Ishikawa (cell line): Measurements from ENCODE around the gene MTNR1B.

Experiments
- CEBPB ChIP-seq: IDR thresholded peaks from 2 replicates; pipeline ENCODE4 v1.6.1; 2012
- CREB1 ChIP-seq: IDR thresholded peaks from 2 replicates; pipeline ENCODE4 v1.6.1; 2012; ENCODE audit warnings: low read depth
- EGR1 ChIP-seq: IDR thresholded peaks from 2 replicates; pipeline ENCODE4 v1.6.1; 2012
- EP300 ChIP-seq: IDR thresholded peaks from 2 replicates; pipeline ENCODE4 v1.6.1; 2012; ENCODE audit warnings: borderline replicate concordance
- FOXM1 ChIP-seq: IDR thresholded peaks from 2 replicates; pipeline ENCODE4 v1.6.1; 2012; ENCODE audit warnings: low read depth, borderline replicate concordance
- NFIC ChIP-seq: IDR thresholded peaks from 2 replicates; pipeline ENCODE4 v1.6.1; 2012
- RAD21 ChIP-seq: IDR thresholded peaks from 2 replicates; pipeline ENCODE4 v1.6.1; 2012; ENCODE audit warnings: low read depth
- REST ChIP-seq: IDR thresholded peaks from 2 replicates; pipeline ENCODE4 v1.6.1; 2012; ENCODE audit warnings: low read depth, mild to moderate bottlenecking
- TAF1 ChIP-seq: IDR thresholded peaks from 2 replicates; pipeline ENCODE4 v1.6.1; 2012; ENCODE audit warnings: low read depth, mild to moderate bottlenecking
- TCF12 ChIP-seq: IDR thresholded peaks from 2 replicates; pipeline ENCODE4 v1.6.1; 2012; ENCODE audit warnings: low read depth
- TEAD4 ChIP-seq: IDR thresholded peaks from 2 replicates; pipeline ENCODE4 v1.6.1; 2012
- USF1 ChIP-seq: IDR thresholded peaks from 2 replicates; pipeline ENCODE4 v1.6.1; 2012
- YY1 ChIP-seq: IDR thresholded peaks from 2 replicates; pipeline ENCODE4 v1.6.1; 2012; ENCODE audit warnings: low read depth
- ZBTB7A ChIP-seq: IDR thresholded peaks from 2 replicates; pipeline ENCODE4 v1.6.1; 2012; ENCODE audit warnings: low read depth
- TF ChIP-seq, protein P1 (sequence below): IDR thresholded peaks from 2 replicates; pipeline ENCODE4 v1.6.1; 2012

Gene MTNR1B

GRCh38 chr11:92954003-92954402 is 15.4 kb upstream of the MTNR1B start:
- TF ChIP-seq TEAD4 (no peak), REST (no peak), ZBTB7A (no peak), YY1 (no peak), CEBPB (no peak), EP300 (no peak), FOXM1 (no peak), CREB1 (no peak), TAF1 (no peak), TCF12 (no peak), RAD21 (no peak), USF1 (no peak), NFIC (no peak)
- TF ChIP-seq, protein P1, sequence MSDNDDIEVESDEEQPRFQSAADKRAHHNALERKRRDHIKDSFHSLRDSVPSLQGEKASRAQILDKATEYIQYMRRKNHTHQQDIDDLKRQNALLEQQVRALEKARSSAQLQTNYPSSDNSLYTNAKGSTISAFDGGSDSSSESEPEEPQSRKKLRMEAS: no peak

- TF ChIP-seq REST: no peak
- no peak for TF ChIP-seq TEAD4
- TF ChIP-seq TCF12: no peak
- TF ChIP-seq CREB1: no peak
- TF ChIP-seq RAD21: no peak
- TF ChIP-seq EP300: no peak
- TF ChIP-seq EGR1: no peak
- no peak for TF ChIP-seq USF1
- TF ChIP-seq YY1: no peak
- TF ChIP-seq CEBPB: no peak
- TF ChIP-seq TAF1: no peak
Measured at GRCh38 chr11:92955860-92956259, 13.6 kb upstream of the MTNR1B start.

GRCh38 chr11:92960886-92961285 is 8.6 kb upstream of the MTNR1B start:
- TF ChIP-seq, protein P1: no peak
- TF ChIP-seq REST: no peak
- no peak for TF ChIP-seq USF1

DNA sequence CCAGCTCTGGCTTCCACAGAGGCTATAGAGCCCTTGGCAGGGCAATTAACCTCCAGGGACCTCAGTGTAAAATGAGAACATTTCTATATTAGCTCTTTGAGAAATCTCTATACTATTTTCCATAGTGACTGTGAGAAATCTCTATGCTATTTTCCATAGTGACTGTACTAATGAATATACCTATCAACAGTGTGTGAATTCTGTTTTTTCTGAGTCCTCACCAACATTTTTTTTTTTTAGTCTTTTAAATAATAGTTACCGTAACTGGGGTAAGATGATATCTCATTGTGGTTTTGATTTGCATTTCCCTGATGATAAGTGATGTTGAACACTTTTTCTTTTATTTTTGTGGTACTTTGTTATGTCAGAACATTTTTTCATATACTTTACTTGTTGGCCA is 7.0 kb upstream of the MTNR1B start:
- TF ChIP-seq YY1 (no peak), EP300 (no peak), RAD21 (no peak), USF1 (no peak), EGR1 (no peak), CEBPB (no peak), FOXM1 (no peak), TEAD4 (no peak), REST (no peak), CREB1 (no peak), TCF12 (no peak), ZBTB7A (no peak), TAF1 (no peak), NFIC (no peak)
- TF ChIP-seq, protein P1: no peak
